GM21717 (cell line): ENCODE results near the gene POLL.

Source experiments
- ATAC-seq: cut with Tn5 transposase; IDR thresholded peaks from one replicate; pipeline ENCODE4 v1.9.1; 2021; ENCODE audit warnings: mild to moderate bottlenecking, moderate library complexity; ENCODE audit not compliant: unreplicated experiment

Gene POLL

DNA sequence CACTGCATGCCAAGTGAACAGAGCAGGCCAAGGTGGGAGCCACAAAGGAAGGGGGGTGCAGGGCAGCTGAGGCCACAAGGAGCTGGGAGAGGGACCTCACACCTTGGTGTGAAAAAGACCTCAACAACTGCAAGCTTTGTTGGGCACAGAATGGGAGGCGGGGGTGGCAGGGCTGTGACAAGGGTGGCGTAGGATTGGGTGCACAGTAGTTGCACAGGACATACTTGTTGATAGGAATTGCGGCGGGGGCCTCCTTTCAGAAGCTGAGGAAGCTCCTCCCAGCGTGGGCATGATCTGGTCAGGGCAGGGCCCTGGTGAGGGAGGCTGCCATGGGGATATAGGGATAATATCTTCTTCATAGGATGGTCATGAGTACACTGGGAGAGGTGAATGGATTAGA, 25.8 kb downstream of the POLL start:
- ATAC-seq, result no peak

DNA sequence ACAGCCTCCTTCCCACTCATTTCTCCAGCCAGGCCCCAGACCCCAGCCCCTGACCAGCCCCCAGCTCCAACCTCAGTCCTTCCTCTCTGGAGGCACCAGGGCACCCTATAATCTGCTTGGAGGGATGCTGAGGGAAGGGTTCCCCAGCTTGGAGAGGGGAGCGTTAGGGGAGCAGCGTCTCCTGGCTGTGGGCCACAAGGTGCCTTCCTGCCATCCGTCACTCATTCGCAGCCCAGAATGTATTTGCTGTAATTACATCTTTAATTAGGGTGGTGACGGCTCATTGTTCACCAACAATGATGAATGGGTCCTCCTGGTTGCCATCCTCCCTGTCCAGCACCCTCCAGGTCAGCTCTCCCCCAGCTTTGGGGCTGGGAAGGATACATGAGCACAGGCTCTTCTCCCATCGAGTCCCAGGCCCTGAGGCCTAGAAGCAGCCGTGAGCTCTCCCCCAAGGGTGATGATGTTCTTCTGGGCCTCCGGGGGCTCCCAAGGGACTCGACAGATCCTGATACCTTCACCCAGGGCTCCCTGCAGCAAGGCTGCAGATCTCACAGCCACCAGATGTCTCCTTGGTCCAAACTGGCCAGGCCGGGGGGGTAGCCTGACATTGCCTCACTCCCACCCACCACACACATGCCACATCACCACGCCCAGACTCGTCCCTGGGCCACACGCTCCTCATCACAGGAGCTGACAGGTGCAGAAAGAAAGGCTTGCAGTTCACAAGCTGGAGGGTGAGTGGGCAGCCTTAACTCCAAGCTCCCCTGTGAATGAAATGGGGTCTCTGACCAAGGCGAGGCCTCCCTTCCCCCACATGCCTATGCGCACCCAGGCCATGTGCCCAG, 26.8 kb downstream of the POLL start:
- no peak for ATAC-seq

DNA sequence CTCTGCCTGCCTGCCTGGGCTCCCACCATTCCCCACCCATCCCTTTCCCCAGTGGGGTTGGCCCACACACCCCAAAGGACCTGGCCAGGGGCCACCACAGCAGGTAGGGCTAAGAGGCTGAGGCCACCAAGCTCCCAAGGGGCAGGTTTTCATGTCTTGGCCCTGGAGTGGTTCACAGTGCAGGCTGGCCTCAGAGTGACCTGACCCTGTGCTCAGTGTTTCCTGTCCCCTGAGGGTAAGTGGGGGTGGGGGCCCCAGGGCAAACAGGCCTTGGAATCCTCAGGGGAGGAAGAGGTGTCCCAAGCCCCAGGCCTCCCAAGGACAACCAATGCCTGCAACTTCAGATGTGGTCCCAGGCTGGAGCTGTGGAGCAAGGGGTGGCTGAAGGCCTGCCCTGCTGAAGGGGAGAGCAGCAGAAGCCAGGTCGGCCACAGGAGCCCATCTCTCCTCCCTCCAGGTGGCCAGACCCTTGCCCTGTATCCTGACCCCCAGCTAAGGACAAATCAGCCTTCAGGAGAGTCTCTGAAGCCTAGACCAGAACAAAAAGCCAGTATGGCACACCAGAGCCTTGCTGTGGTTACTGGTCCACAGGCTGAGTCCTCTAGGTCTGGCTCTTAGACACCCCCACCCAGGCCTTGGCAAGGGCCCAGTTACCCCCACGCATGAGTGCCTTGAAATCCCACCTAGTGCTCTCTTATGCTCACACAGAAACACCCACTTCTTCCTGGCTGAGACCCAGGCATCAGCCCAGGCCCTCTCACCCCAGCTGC, 27.6 kb downstream of the POLL start:
- no peak for ATAC-seq

DNA sequence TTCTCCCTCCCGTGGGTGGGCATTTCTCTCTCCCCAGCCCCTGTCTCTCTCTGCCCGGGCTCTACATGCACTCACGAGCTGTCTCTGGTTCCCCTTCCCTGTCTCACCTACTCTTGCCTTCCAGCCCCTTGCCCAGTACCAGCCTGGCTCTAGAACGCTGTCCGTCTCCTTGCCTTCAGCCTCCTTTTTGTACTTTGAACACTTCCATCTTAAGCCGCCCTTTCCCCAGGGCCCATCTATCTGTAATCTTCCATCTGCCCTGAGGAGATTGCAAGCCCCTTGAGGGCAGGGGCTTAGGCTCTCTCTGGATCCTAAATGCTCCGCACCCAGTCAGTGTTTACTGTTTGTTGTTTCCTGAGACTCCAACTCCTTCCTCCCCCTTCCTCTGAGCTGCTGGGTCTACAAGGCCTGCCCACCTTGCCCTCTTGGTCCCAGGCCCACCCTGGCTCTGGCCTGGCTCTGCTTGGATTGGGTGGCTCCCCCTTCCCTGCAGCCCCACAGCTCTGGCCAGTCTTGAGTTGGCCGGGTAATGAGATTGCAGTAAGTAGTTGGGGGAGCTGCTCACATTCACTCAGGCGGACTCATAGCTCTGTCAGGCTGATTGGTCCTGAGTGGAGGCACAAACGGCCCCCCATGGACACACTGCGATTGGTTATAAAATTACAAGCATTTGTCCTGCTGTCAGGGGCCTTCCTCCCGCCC, 28.3 kb downstream of the POLL start:
- no peak for ATAC-seq

DNA sequence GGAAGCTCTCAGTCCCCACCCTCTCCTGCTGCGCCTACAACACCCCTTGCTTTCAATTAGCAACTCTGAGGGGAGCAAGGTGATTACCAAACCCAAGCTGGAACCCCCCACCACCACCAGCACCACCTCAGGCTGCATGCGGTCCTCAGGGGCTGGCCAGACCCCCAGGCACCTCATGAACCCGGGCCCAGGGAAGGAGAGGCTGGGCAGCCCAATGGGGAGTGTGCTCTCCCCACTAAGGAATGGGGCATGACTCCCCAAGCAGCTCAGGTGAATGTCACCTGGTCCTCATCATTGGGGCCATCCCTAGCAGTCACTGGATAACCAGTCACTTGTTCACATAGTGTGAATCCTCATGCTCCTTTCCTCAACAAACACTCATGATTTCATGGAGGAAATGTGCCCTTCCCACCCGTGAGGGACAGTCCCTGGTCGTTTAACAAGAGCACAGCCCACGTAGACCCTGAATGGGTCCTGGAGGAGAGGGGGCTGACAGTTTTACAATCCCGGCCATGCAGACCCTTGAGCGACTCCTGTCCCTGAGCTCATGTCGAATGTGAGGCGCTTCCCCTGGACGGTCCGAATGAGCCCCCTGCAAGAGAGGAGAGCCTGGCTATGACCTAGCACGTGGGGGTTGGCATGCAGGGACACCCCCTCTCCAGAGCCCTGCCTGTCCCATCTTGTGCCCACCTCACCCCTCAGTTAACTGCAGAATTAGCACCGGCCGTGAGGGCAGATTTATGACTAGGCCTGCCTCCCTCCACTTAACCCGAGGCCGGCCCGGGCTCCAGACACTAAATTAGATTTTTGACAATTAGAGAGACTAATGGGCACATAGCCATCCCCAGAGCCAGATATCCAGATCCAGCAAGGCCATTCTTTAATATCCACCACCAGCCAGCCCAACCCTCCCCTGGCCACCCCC, 29.1 kb downstream of the POLL start:
- ATAC-seq, result no peak

DNA sequence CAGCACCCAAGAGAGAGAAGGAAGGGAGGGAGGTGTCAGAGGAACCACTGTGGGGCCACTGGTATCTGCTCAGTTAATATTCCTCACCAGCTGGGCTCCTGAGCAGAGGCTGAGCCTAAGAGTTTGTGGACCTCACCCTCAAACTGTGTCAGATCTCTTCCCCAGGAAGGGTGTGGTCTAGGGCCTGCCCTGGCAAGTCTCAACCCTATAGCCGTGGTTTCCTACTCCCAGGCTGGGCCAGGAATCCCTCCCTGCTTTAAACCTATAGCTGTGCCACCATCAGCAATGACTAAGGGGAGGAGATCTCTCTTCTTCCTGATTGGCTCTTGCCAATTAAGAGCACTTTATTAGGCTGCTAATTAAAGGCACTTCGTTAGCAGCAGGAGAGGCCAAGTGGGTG, 29.9 kb downstream of the POLL start:
- no peak for ATAC-seq

DNA sequence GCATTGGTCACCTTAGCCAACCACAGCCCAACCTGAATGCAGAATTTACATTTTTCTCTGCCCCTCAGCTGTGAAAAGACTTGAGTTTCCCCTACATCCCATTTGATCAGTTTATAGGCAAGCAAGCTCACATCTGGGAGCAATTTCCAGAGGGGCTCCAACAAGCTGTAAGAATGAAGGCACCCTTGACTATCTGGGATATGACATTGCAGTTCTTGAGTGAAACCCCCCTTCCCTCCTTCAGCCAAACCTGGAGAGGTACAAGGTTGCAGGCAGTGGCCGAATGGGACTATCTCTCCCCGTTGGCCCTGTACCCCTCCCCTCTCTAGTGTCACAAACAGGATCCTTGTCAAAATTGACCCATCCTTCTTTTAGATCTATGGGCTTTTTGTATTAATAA, 30.5 kb downstream of the POLL start:
- ATAC-seq, result no peak

DNA sequence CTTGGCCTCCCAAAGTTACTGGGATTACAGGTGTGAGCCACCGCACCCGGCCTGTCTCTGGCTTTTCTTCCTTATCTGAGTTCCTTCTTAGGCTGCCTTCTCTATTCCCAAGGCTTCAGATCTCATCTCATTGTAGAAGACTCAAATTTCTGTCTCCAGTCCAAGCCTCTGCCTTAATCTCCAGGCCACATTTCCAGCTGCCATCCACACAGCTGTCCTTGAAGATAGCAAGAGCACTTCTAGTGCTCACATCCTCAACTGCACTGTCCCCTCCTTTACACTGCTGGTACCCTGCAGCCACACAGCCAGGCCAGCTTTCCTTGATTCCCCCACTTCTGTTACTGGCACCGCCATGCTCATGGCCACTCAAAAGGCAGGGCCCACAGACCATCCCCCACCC, 35.6 kb downstream of the POLL start:
- ATAC-seq, result no peak

DNA sequence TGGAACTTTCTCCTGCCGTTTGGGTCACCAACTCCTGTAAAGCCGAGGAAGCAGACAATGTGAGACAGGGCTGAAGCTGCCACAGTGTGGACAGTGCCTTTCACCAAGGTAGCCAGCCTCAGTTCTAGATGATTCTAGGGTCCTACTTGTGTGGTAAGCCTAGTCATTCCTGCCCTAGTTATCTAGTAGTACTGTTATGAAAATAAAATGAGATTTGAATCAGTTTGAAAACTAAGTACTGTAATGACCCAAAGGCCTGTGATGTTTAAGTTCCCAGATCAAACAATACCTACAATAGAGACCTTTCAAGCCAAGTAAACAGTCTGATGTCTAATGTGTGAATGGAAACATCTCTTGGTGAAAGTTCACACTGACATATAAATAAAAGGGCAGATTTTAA, 37.1 kb downstream of the POLL start:
- ATAC-seq, result no peak

DNA sequence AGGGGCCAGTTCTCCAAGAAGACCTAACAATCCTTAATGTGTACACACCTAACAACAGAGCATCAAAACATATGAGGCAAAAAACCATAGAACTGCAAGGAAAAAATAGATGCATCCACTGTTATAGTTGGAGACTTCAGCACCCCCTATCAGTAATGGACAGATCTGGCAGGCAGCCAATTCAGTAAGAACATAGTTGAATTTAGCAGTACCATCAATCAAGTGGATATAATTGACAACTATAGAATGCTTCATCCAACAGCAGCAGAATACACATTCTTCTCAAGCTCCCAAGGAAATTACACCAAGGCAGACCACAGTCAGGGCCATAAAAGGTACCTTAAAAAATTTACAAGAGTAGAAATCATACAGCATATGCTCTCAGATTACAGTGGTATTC, 42.2 kb downstream of the POLL start:
- ATAC-seq, result no peak

DNA sequence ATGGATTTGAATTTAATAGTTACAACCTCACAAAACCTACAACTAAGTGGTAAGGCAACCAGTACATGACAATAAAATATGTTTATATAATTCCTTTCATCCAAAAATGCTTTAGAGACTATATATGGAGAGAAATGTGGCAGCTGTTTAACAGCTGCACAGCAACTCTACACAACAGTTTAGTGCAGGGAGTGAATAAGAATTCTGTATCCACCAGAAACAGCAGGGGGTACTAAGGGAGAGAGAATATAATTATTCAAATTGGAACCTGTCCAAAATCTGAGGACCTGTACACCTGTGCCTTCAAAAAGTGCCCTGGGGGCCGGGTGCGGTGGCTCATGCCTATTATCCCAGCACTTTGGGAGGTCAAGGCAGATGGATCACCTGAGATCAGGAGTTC, 49.6 kb downstream of the POLL start:
- ATAC-seq, result no peak

DNA sequence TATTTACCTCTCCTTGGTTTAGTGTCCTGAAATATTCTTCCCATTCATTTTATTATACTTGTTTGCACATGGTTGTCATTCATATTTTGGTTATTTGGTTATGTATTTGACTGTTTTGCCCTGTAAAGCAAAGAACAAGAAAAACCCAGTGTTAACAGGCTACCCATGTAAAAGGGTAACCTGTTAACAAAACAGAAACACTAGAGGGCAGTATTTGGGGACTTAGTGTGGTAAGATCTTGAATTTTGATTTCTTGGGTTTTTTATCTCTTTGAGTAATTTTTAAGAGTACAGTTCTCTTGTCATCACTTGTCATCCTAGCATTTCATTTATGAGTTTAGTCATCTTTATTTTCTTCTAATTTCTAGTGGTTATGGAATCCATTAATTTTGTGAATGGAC, 51.3 kb downstream of the POLL start:
- ATAC-seq, result no peak

DNA sequence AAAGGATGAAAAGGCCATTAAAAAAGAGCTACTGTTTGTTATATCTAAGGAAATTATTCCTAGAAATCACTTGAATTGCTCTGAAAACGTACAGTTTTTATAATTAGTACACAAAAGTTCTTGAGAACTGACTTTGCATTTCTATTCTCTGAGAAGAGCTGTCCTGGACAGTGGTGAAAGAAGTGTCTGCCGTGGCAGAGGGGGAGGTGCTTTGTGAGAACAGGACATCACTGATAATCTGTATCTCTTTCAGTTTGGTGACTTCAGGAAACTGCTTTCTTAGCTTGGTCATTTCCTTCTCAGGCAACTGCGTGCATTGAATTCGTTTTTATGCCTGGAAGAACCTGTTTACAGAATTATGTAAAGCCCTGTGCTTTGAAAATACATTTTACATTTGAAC, 52.1 kb downstream of the POLL start:
- ATAC-seq, result no peak

DNA sequence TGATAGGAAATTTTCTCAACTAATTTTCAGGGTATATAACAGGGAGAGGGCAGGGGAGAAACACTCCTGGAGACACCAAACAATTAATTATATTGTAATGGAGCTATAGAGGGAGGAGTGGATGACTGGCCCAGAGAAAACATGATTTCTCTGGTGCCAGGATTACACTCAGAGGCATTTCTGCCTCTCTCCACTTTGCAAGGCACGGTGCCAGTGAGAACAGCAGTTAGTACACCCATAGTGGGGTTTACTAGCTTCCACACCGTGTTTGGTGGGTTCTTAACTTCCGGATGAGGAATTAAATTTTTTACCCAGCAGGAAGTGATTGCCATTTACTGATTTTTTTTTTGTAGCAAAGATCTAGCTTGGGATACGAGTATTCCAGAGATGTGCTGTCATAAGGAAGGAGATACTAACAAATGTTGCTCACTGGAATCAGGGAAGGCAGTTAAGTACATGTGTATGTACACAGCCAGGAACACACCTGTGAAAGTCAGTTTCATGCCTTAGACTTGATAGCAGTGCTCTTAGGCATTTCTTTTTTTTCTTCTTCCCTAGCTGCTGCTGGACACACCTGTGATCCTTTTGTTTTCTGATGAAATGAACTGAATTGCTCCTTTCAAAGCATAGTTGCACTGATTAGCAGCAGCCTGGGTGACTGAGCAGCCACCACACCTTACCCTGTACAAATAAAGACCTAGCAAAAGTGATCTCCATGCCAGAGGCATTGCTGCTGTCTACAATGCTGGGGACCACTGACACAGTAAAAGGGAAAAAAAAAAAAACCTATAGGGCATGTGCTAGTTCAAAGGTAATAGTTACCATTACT, 58.1 kb downstream of the POLL start:
- no peak for ATAC-seq

DNA sequence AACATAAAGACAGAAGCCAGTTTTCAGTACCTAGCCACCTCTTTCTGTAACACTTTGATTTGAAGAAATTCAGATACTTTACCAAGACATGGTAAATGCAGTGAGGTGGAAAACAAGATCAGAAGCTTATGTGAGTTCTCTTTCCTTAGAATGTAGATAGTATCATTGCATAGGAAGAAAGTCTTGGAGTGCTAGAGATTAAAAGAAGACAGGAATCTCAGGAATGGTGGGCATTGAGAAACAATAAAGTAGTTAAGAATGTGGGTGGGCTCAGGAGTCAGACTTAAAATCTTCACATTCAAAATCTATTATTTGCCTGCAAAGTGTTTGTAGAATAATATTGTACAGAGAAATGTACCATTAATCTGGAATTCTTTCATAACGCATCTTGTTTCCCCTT, 58.9 kb downstream of the POLL start:
- no peak for ATAC-seq
